Neuronal stem cell (in vitro differentiated cells): ENCODE data around the gene TNIP1.

Experiments used
- DNase-seq: peaks from one replicate; pipeline ENCODE4 v3.0.0-alpha.2; 2013; ENCODE audit warnings: low spot score
- H2AFZ ChIP-seq: one replicate; pipeline ENCODE4 v1.6.1; 2013; ENCODE audit warnings: mild to moderate bottlenecking, low read length, inconsistent platforms
- H2AK5ac ChIP-seq: 2 replicates; pipeline ENCODE4 v1.6.1; 2013; ENCODE audit warnings: low read depth, mild to moderate bottlenecking, inconsistent platforms, low read length, moderate library complexity, mixed read lengths
- H2BK120ac ChIP-seq: 2 replicates; pipeline ENCODE4 v1.6.1; 2013; ENCODE audit warnings: low read depth, mild to moderate bottlenecking, inconsistent platforms, low read length, moderate library complexity, mixed read lengths
- H2BK12ac ChIP-seq: one replicate; pipeline ENCODE4 v1.6.1; 2013; ENCODE audit warnings: low read length, inconsistent platforms
- H2BK15ac ChIP-seq: 2 replicates; pipeline ENCODE4 v1.6.1; 2013; ENCODE audit warnings: mild to moderate bottlenecking, low read length, inconsistent platforms, mixed read lengths
- H2BK5ac ChIP-seq: one replicate; pipeline ENCODE4 v1.6.1; 2013; ENCODE audit warnings: inconsistent platforms, mild to moderate bottlenecking, low read length, moderate library complexity
- H3K14ac ChIP-seq: one replicate; pipeline ENCODE4 v1.6.1; 2013; ENCODE audit warnings: low read length, inconsistent platforms
- H3K18ac ChIP-seq: 2 replicates; pipeline ENCODE4 v1.6.1; 2013; ENCODE audit warnings: low read length, inconsistent platforms
- H3K23ac ChIP-seq: 2 replicates; pipeline ENCODE4 v1.6.1; 2013; ENCODE audit warnings: low read depth, mild to moderate bottlenecking, mixed read lengths, low read length, inconsistent platforms; ENCODE audit not compliant: poor library complexity
- H3K27ac ChIP-seq: replicated peaks from 3 replicates; pipeline ENCODE4 v1.5.1; 2013; ENCODE audit warnings: low read length, inconsistent platforms
- H3K27me3 ChIP-seq, 3 experiments: 2 replicates each; pipeline ENCODE4 v1.6.1; 2013; ENCODE audit warnings: low read length in 3 of 3, mild to moderate bottlenecking in 2 of 3, inconsistent platforms in 1 of 3, low read depth in 1 of 3, mixed read lengths in 1 of 3, moderate library complexity in 1 of 3; ENCODE audit not compliant: control insufficient read depth in 3 of 3, insufficient read depth in 3 of 3
- H3K36me3 ChIP-seq, 2 donors: replicated peaks in 1 of 2; 2 replicates each; pipeline ENCODE4 v1.6.1; 2013; ENCODE audit warnings: low read length in 2 of 2; ENCODE audit not compliant: control insufficient read depth in 2 of 2, insufficient read depth in 2 of 2
- H3K4ac ChIP-seq: 2 replicates; pipeline ENCODE4 v1.6.1; 2013; ENCODE audit warnings: inconsistent platforms, mild to moderate bottlenecking, low read length, moderate library complexity
- H3K4me1 ChIP-seq, 2 donors: 1 replicate in 1 of 2; 2 replicates in 1 of 2; pipeline ENCODE4 v1.6.1; 2013; ENCODE audit warnings: low read length in 2 of 2, low read depth in 1 of 2; ENCODE audit not compliant: control insufficient read depth in 2 of 2, insufficient read depth in 1 of 2
- H3K4me2 ChIP-seq: one replicate; pipeline ENCODE4 v1.6.1; 2013; ENCODE audit warnings: mild to moderate bottlenecking, low read length, inconsistent platforms; ENCODE audit not compliant: insufficient read depth, poor library complexity, severe bottlenecking
- H3K4me3 ChIP-seq, 2 donors: 2 replicates each; pipeline ENCODE4 v1.5.1; 2013; ENCODE audit warnings: low read length in 2 of 2, mild to moderate bottlenecking in 2 of 2, inconsistent platforms in 1 of 2, moderate library complexity in 1 of 2
- H3K79me1 ChIP-seq: one replicate; pipeline ENCODE4 v1.6.1; 2013; ENCODE audit warnings: low read depth, mild to moderate bottlenecking, inconsistent platforms, low read length, moderate library complexity
- H3K9ac ChIP-seq: one replicate; pipeline ENCODE4 v1.6.1; 2013; ENCODE audit warnings: mild to moderate bottlenecking, low read depth, low read length, inconsistent platforms; ENCODE audit not compliant: poor library complexity
- H3K9me3 ChIP-seq, 2 donors: replicated peaks in 1 of 2; 2 replicates each; pipeline versions ENCODE3 to v1.6.1; 2013; ENCODE audit warnings: low read length in 2 of 2, mild to moderate bottlenecking in 2 of 2, inconsistent platforms in 1 of 2, low read depth in 1 of 2, mixed read lengths in 1 of 2, moderate library complexity in 1 of 2; ENCODE audit not compliant: control insufficient read depth in 2 of 2, insufficient read depth in 1 of 2
- H4K8ac ChIP-seq: one replicate; pipeline ENCODE4 v1.6.1; 2013; ENCODE audit warnings: low read depth, mild to moderate bottlenecking, inconsistent platforms, low read length, moderate library complexity
- H4K91ac ChIP-seq: one replicate; pipeline ENCODE4 v1.6.1; 2013; ENCODE audit warnings: low read length, low read depth, mild to moderate bottlenecking, inconsistent platforms; ENCODE audit not compliant: poor library complexity
- WGBS, 2 donors: extraction: QIAGEN DNeasy Blood & Tissue Kit; methylation state at CpG; one replicate each; pipeline ENCODE4 v1.1.7; 2013; ENCODE audit warnings: missing lambda C conversion rate in 2 of 2, mixed read lengths in 1 of 2; ENCODE audit not compliant: insufficient read length in 2 of 2, insufficient replicate concordance in 1 of 2; ENCODE audit errors: extremely low coverage in 2 of 2; 5-methylcytosine and 5-hydroxymethylcytosine counted together

The TNIP1 gene

GRCh38 chr5:151058891-151059489 is 21.8 kb downstream of the TNIP1 start:
- WGBS, 2 donors: no CpG with 5 or more reads among the region's 7 CpGs
- no peak overlapping the region for H3K27ac ChIP-seq

GRCh38 chr5:151058301-151058700 is 22.5 kb downstream of the TNIP1 start:
- no peak overlapping the region for H3K27ac ChIP-seq
- no CpG with 5 or more reads among the region's 5 CpGs for WGBS, 2 donors

More at GRCh38 chr5:151058891-151059489, 21.8 kb downstream of the TNIP1 start:
- H2BK5ac ChIP-seq: no peak overlapping the region
- H2AFZ ChIP-seq: no peak overlapping the region
- peaks cover 4 to 39% of the 10 kb centered on the region in 2 donors for H3K36me3 ChIP-seq
- H2BK120ac ChIP-seq: no peak overlapping the region
- H3K14ac ChIP-seq: no peak overlapping the region
- DNase-seq: no peak
- no peak overlapping the region for H3K9ac ChIP-seq
- no peak overlapping the region for H3K18ac ChIP-seq
- no peaks in the 10 kb centered on the region for H3K4me1 ChIP-seq
- H3K4ac ChIP-seq: no peak overlapping the region
- no peak overlapping the region for H3K4me2 ChIP-seq
- H3K27me3 ChIP-seq: no peaks in the 10 kb centered on the region
- no peak overlapping the region for H2BK12ac ChIP-seq
- no peaks in the 10 kb centered on the region for H3K9me3 ChIP-seq
- H4K91ac ChIP-seq: no peak overlapping the region
- H3K4me3 ChIP-seq: no peak overlapping the region
- no peak overlapping the region for H2BK15ac ChIP-seq
- no peaks in the 10 kb centered on the region for H3K79me1 ChIP-seq
- H2AK5ac ChIP-seq: no peak overlapping the region
- no peak overlapping the region for H4K8ac ChIP-seq
- H3K23ac ChIP-seq: no peak overlapping the region

DNA sequence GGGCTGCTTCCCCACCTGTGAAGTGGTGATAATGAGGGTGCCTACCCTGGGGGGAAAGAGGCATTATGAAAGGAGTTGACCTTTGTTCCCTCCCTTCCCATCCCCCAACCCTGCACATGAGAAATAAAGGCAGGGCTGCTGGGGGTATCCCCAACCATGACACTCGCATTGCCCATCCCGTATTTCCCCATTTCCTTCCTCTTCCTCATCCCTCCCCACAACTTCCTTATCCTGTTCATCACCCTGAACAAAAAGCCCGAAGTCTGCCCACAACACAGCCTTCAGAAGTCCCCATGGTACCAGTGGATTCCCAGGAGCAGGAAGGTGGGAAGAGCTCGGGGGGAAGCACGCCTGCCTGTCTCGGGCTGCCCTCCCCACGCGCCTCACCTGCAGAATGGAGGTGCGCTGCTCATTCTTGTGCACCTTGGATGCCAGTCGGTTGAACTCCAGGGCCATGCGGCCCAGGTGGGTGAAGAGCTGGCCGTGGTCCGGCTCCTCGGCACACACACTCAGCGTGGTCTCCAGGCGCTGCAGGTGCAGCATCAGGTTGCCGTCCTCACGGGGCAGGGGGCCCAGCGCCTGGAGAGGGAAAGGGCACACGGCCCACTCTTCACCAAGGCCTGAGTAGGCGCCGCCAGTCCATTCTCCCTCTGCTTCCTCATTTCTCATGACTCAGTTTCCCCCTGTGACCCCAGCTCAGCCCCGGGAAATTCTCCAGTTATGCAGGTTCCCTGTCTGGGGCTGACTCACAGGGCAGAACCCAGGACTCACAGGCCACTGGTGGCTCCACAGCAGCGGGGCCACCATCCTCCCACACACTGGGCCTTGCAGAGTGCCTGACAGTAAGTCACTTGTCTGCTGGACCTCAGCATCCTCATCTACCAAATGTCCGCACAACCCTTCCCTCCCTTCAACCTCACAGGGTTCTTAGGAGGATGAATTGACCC is 24.2 kb downstream of the TNIP1 start:
- Histone ChIP-seq H3K79me1 (peaks cover 2% of the 10 kb centered on the region), H2BK15ac (no peak overlapping the region), H3K23ac (no peak overlapping the region), H4K91ac (no peak overlapping the region), H3K4ac (no peak overlapping the region), H3K18ac (peak overlapping the region; percentile 36), H2AFZ (no peak overlapping the region), H3K4me3 (no peak overlapping the region), H2BK5ac (peak overlapping the region; percentile 41), H2BK120ac (no peak overlapping the region), H3K9me3 (no peaks in the 10 kb centered on the region), H2BK12ac (no peak overlapping the region), H3K4me2 (no peak overlapping the region), H4K8ac (no peak overlapping the region), H2AK5ac (peak overlapping the region; percentile 29), H3K14ac (no peak overlapping the region), H3K27ac (no peak overlapping the region), H3K27me3 (no peaks in the 10 kb centered on the region), H3K36me3 (peaks cover 1 to 24% of the 10 kb centered on the region in 2 donors), H3K9ac (peak overlapping the region; percentile 51), H3K4me1 (no peaks in the 10 kb centered on the region)
- DNase-seq: no peak
- 100% methylated on average over 1 of the region's 25 CpGs; no CpG with 5 or more reads in 1 of the 2 donors for WGBS, 2 donors

More at GRCh38 chr5:151058301-151058700, 22.5 kb downstream of the TNIP1 start:
- Histone ChIP-seq H3K4ac (no peak overlapping the region), H2BK12ac (no peak overlapping the region), H2BK5ac (no peak overlapping the region), H3K79me1 (peaks cover 2% of the 10 kb centered on the region), H4K8ac (no peak overlapping the region), H3K4me2 (no peak overlapping the region), H3K27me3 (no peaks in the 10 kb centered on the region), H3K4me3 (no peak overlapping the region), H3K18ac (no peak overlapping the region), H3K23ac (peak overlapping the region; percentile 47), H3K36me3 (peaks cover 4 to 39% of the 10 kb centered on the region in 2 donors), H2AFZ (no peak overlapping the region), H2BK120ac (no peak overlapping the region), H3K4me1 (no peaks in the 10 kb centered on the region), H2BK15ac (no peak overlapping the region), H3K9ac (no peak overlapping the region), H4K91ac (no peak overlapping the region), H3K14ac (no peak overlapping the region), H2AK5ac (no peak overlapping the region), H3K9me3 (no peaks in the 10 kb centered on the region)
- no peak for DNase-seq

DNA sequence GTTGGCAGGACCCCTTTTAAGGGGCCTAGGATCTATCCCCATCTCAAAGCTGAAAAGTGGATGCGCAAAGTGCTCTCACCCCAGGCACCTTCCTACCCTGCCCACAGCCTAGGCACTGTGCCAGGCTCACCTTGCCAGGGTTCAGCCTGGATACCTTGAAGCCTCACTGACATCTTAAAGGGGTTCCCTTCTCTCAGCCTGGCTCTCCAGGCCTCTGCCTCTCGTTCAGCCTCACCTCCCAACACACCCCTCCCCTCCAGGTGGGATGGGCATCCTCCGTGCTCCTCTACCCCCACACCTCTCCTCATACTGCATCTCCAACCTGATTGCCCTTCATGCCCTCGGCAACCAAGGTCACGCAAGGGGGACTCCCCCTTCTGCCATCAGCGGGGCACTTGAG is 25.5 kb downstream of the TNIP1 start:
- no peak overlapping the region for H3K4me3 ChIP-seq
- H3K27me3 ChIP-seq: no peaks in the 10 kb centered on the region
- peak overlapping the region; percentile 42 for H2AK5ac ChIP-seq
- H3K4me2 ChIP-seq: no peak overlapping the region
- H3K36me3 ChIP-seq: peaks cover 4 to 15% of the 10 kb centered on the region in 2 donors
- no peak overlapping the region for H3K27ac ChIP-seq
- H3K18ac ChIP-seq: no peak overlapping the region
- H3K23ac ChIP-seq: no peak overlapping the region
- WGBS, 2 donors: no CpG with 5 or more reads among the region's 6 CpGs
- H3K14ac ChIP-seq: no peak overlapping the region
- peaks cover 2% of the 10 kb centered on the region for H3K79me1 ChIP-seq
- no peak for DNase-seq
- no peak overlapping the region for H2BK15ac ChIP-seq
- H3K4me1 ChIP-seq: no peaks in the 10 kb centered on the region
- no peak overlapping the region for H2BK12ac ChIP-seq
- H4K91ac ChIP-seq: no peak overlapping the region
- no peak overlapping the region for H3K4ac ChIP-seq
- H3K9ac ChIP-seq: no peak overlapping the region
- H2BK5ac ChIP-seq: no peak overlapping the region
- H3K9me3 ChIP-seq: peaks cover 0 to 2% of the 10 kb centered on the region in 2 donors
- no peak overlapping the region for H2BK120ac ChIP-seq
- H4K8ac ChIP-seq: no peak overlapping the region
- no peak overlapping the region for H2AFZ ChIP-seq
